PC-9 (cell line): ENCODE results near the gene TMEM109. TPM values are rescaled to one million over a fixed set of nuclear protein-coding genes. Genes with fewer than 3 reads are reported as not detected.

Source experiments
- BruUV-seq: library from RNA; stranded (reverse); fragments of 400-500 nt; replicated peaks from 2 replicates; lab custom pipeline; 2021; lab: Mats Ljungman, UMichigan
- CTCF ChIA-PET: fragments of 300-600 bp; sonication (Branson Sonifier 250); formaldehyde crosslinking; loops from one replicate; lab custom pipeline; 2022; ENCODE audit warnings: antibody characterized with exemption; lab: Charles Lee
- POLR2A ChIA-PET: fragments of 300-600 bp; sonication (Branson Sonifier 250); formaldehyde crosslinking; loops from one replicate; lab custom pipeline; 2022; ENCODE audit warnings: antibody characterized with exemption; ENCODE audit not compliant: unreplicated experiment; lab: Charles Lee
- DNase-seq, 2 experiments: peaks; one replicate each; pipeline versions ENCODE4 v3.0.0 to v3.0.0-alpha.2; 2015 to 2022; ENCODE audit warnings: mixed read lengths in 1 of 2
- H2AFZ ChIP-seq: fragments of 200-600 bp; sonication (generic); 2 replicates; pipeline ENCODE4 v1.8.1; 2017; ENCODE audit warnings: antibody characterized with exemption
- H3F3A ChIP-seq: fragments of 200-600 bp; sonication (generic); 2 replicates; pipeline ENCODE4 v1.8.1; 2017; ENCODE audit warnings: antibody characterized with exemption, mild to moderate bottlenecking, low read depth; ENCODE audit not compliant: insufficient read depth
- H3K27ac ChIP-seq: fragments of 200-600 bp; sonication (generic); 2 replicates; pipeline ENCODE4 v1.6.1; 2016; ENCODE audit warnings: mixed run types
- H3K27me3 ChIP-seq: fragments of 200-600 bp; sonication (generic); 2 replicates; pipeline ENCODE4 v1.6.1; 2016; ENCODE audit warnings: low read depth, mixed run types; ENCODE audit not compliant: insufficient read depth
- H3K36me3 ChIP-seq: fragments of 200-600 bp; sonication (generic); 2 replicates; pipeline ENCODE4 v1.6.1; 2016; ENCODE audit warnings: low read depth, mixed run types
- H3K4me1 ChIP-seq: fragments of 200-600 bp; sonication (generic); replicated peaks from 2 replicates; pipeline ENCODE4 v1.6.1; 2016; ENCODE audit warnings: mixed run types; ENCODE audit not compliant: insufficient read depth
- H3K4me2 ChIP-seq: fragments of 200-600 bp; sonication (generic); 2 replicates; pipeline ENCODE4 v1.6.1; 2017; ENCODE audit warnings: mixed run types
- H3K4me3 ChIP-seq: fragments of 200-600 bp; sonication (generic); 2 replicates; pipeline ENCODE4 v1.6.1; 2016; ENCODE audit warnings: mixed run types
- H3K79me2 ChIP-seq: fragments of 200-600 bp; sonication (generic); 2 replicates; pipeline ENCODE4 v1.6.1; 2017; ENCODE audit warnings: low read depth, mixed run types
- H3K9me2 ChIP-seq: fragments of 200-600 bp; sonication (generic); 2 replicates; pipeline ENCODE4 v1.8.1; 2017; ENCODE audit warnings: mild to moderate bottlenecking; ENCODE audit not compliant: insufficient read depth
- H3K9me3 ChIP-seq: fragments of 200-600 bp; sonication (generic); 2 replicates; pipeline ENCODE4 v1.8.1; 2016; ENCODE audit warnings: low read depth; ENCODE audit not compliant: insufficient read depth
- H4K20me1 ChIP-seq: fragments of 200-600 bp; sonication (generic); 2 replicates; pipeline ENCODE4 v1.8.1; 2017; ENCODE audit not compliant: insufficient read depth
- EZH2 ChIP-seq: fragments of 200-600 bp; sonication (generic); IDR thresholded peaks from 2 replicates; pipeline ENCODE4 v1.8.0; 2017; ENCODE audit warnings: antibody characterized with exemption, low read depth
- intact Hi-C: fragments of 100-400 bp; cut with micrococcal nuclease; formaldehyde crosslinking; loops from one replicate; pipeline ENCODE4 v1.10.0; 2022; ENCODE audit not compliant: unreplicated experiment
- total RNA-seq: library from RNA; stranded (reverse); gene quantifications from 2 replicates; pipeline ENCODE4 v1.2.3, GENCODE V29; 2021
- TF ChIP-seq, protein P1 (sequence below): fragments of 200-600 bp; sonication (generic); conservative IDR thresholded peaks from 2 replicates; pipeline ENCODE4 v1.6.1; 2017; ENCODE audit warnings: mixed run types, antibody characterized with exemption, mild to moderate bottlenecking, moderate library complexity

TMEM109 gene
- total RNA-seq, 1 experiment from 2014 or later = 105 TPM

DNA sequence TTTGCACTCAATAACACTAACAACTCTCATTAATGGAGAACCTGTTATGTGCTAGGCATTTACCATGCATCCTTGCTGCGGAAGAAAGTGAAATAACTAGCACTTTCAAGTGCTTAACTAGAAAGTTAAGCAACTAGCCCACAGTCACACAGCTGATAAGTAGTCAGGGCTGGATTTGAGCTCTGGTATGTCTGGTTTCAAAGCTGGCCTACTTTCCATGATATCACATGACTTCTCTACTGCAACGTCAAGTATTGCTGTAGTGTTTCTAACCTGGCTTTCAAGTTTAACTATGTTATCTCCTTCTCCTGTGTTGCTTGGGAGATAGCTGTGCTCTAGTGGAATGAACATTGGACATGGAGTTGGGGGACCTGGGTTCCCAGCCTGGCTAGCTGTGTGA is 25.9 kb downstream of the TMEM109 start:
- ChIA-PET POLR2A (interaction anchor here (0.7 kb wide), 1 partner anchor 359 kb away, joined by 6 read pairs; no protein-coding TSS in a partner anchor), CTCF (interaction anchor here (0.6 kb wide), 1 partner anchor 109 kb away, joined by 6 read pairs; no protein-coding TSS in a partner anchor)
- Histone ChIP-seq H3K4me1 (peaks cover 26% of the 10 kb centered on the region), H4K20me1 (no peaks in the 10 kb centered on the region), H2AFZ (no peak overlapping the region), H3K36me3 (no peaks in the 10 kb centered on the region), H3K4me3 (no peak overlapping the region), H3K9me2 (no peaks in the 10 kb centered on the region), H3F3A (peaks cover 26% of the 10 kb centered on the region), H3K9me3 (no peaks in the 10 kb centered on the region), H3K27me3 (no peaks in the 10 kb centered on the region), H3K27ac (no peak overlapping the region), H3K4me2 (no peak overlapping the region), H3K79me2 (no peaks in the 10 kb centered on the region)
- TF ChIP-seq EZH2 = no peak
- TF ChIP-seq, protein P1, sequence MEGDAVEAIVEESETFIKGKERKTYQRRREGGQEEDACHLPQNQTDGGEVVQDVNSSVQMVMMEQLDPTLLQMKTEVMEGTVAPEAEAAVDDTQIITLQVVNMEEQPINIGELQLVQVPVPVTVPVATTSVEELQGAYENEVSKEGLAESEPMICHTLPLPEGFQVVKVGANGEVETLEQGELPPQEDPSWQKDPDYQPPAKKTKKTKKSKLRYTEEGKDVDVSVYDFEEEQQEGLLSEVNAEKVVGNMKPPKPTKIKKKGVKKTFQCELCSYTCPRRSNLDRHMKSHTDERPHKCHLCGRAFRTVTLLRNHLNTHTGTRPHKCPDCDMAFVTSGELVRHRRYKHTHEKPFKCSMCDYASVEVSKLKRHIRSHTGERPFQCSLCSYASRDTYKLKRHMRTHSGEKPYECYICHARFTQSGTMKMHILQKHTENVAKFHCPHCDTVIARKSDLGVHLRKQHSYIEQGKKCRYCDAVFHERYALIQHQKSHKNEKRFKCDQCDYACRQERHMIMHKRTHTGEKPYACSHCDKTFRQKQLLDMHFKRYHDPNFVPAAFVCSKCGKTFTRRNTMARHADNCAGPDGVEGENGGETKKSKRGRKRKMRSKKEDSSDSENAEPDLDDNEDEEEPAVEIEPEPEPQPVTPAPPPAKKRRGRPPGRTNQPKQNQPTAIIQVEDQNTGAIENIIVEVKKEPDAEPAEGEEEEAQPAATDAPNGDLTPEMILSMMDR = no peak
- no TSS peak for BruUV-seq
- peak in 1 of 2 experiments; percentile 21 for DNase-seq
- intact Hi-C loops = no loop called here

DNA sequence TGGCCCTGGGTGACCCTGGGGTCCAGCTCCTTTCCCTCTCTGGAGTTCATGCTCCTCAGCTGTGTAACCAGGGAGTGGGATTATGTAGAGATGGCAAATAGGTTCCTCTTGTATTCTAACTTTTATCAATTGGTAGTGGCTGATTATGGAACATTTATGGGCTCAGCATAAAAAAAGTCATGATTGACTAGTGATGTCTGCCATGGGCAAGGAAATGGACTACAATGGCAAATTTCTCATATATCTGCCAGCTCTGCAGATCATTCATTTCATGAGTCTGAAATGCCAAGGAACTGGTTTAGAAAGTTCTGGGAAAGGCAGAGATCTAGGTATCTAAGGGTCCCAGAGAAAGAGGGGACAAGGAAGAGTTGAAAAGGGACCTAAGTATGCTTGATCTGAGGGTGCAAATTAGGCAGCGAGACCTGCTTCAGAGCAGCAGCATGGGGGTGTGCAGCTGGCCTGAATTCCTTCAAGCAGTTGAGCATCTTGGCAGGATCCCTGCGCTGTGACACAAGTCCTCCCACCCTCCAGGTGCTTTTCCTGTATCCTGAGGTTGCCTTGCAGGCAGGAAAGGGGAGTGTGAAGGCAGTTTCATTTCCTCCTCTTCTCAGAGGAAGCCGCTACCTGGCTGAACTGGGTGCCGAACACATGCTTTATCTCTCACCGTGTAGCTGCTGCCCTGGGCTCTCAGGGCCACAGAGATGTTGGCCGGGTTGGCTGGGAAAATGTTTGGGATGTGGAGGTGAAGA is 27.6 kb downstream of the TMEM109 start:
- Histone ChIP-seq H3K27ac (no peak overlapping the region), H3K4me3 (no peak overlapping the region), H2AFZ (no peak overlapping the region), H3K36me3 (no peaks in the 10 kb centered on the region), H3K79me2 (no peaks in the 10 kb centered on the region), H4K20me1 (no peaks in the 10 kb centered on the region), H3K4me1 (peaks cover 26% of the 10 kb centered on the region), H3K4me2 (peak overlapping the region; percentile 76; the same call in 1 of the 2 replicates), H3F3A (peaks cover 26% of the 10 kb centered on the region), H3K9me3 (no peaks in the 10 kb centered on the region), H3K9me2 (no peaks in the 10 kb centered on the region), H3K27me3 (no peaks in the 10 kb centered on the region)
- no TSS peak for BruUV-seq
- intact Hi-C loops = loop anchor here (2.0 kb wide), 1 partner anchor 17 kb away; the partner anchor contains the start of gene TMEM132A
- ChIA-PET POLR2A (interaction anchor here (0.6 kb wide), 1 partner anchor 202 kb away, joined by 3 read pairs; no protein-coding TSS in a partner anchor), CTCF (interaction anchor here (0.6 kb wide), 1 partner anchor 764 kb away, joined by 6 read pairs; no protein-coding TSS in a partner anchor)
- DNase-seq = peak in 1 of 2 experiments; percentile 37
- TF ChIP-seq, protein P1 = no peak
- no peak for TF ChIP-seq EZH2

DNA sequence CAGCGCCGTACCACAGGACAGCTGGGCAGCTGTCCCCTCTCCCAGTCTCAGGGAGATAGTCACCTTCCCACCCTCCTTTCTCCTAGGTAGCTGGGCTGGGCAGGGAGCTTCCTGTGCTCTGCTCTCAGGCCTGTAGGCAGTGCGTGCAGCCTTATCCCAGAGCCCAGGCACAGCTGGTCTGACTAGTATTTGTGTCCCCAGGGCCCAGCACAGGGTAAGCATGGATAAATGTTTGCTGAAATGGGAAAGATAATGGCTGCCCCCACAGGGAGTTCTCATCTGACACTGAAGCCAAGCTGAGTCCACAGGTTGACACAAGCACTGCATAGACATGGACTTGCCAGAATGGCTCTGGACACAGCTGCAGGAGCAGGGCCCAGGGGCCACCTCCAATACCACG is 28.3 kb downstream of the TMEM109 start:
- H3K4me2 ChIP-seq = peak overlapping the region; percentile 76
- H3F3A ChIP-seq = peaks cover 26% of the 10 kb centered on the region
- ChIA-PET CTCF (no interaction called here), POLR2A (no interaction called here)
- H2AFZ ChIP-seq = no peak overlapping the region
- no peaks in the 10 kb centered on the region for H3K9me2 ChIP-seq
- H3K9me3 ChIP-seq = no peaks in the 10 kb centered on the region
- BruUV-seq = no TSS peak
- intact Hi-C loops = loop anchor here (2.0 kb wide), 1 partner anchor 17 kb away; the partner anchor contains the start of gene TMEM132A
- TF ChIP-seq EZH2 = no peak
- H3K27ac ChIP-seq = peak overlapping the region; percentile 74
- H3K4me1 ChIP-seq = peaks cover 26% of the 10 kb centered on the region
- peak in 1 of 2 experiments; percentile 53 for DNase-seq
- no peak overlapping the region for H3K4me3 ChIP-seq
- H4K20me1 ChIP-seq = no peaks in the 10 kb centered on the region
- H3K79me2 ChIP-seq = no peaks in the 10 kb centered on the region
- H3K27me3 ChIP-seq = no peaks in the 10 kb centered on the region
- no peaks in the 10 kb centered on the region for H3K36me3 ChIP-seq
